ENCODE results near the gene NAALAD2. TPM values are rescaled to one million over a fixed set of nuclear protein-coding genes. Genes with fewer than 3 reads are reported as not detected.

NAALAD2 gene
- total RNA-seq, 1 donor from 2014 or later = not detected

DNA sequence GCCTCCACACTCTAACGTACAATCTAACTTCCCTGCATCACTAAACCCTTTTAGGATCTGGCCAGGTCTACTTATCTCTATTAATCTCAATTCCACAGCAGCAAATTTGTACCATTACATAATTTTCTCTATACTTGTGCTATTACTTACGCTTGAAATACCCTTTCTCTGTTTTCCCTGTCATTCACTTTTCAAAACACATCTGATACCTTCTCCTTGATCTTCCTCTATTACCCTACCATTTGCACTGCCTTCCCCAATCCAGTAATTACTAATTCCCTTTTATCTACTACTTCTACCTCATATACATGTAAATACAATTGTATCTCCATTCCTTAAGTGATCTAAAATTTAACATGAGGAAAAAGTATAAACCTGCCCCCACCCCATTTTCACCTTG lies 74.4 kb downstream of the NAALAD2 start:
- ChIA-PET POLR2A (no interaction called here), CTCF (no interaction called here)
- TF ChIP-seq, protein P1, sequence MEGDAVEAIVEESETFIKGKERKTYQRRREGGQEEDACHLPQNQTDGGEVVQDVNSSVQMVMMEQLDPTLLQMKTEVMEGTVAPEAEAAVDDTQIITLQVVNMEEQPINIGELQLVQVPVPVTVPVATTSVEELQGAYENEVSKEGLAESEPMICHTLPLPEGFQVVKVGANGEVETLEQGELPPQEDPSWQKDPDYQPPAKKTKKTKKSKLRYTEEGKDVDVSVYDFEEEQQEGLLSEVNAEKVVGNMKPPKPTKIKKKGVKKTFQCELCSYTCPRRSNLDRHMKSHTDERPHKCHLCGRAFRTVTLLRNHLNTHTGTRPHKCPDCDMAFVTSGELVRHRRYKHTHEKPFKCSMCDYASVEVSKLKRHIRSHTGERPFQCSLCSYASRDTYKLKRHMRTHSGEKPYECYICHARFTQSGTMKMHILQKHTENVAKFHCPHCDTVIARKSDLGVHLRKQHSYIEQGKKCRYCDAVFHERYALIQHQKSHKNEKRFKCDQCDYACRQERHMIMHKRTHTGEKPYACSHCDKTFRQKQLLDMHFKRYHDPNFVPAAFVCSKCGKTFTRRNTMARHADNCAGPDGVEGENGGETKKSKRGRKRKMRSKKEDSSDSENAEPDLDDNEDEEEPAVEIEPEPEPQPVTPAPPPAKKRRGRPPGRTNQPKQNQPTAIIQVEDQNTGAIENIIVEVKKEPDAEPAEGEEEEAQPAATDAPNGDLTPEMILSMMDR (IDR thresholded peaks at IDR 0.05) = no peak
- no peak for ATAC-seq (ENCODE audit: low read depth)
- no peaks in the 10 kb centered on the region for H3K9me3 Mint-ChIP-seq
- H3K27ac Mint-ChIP-seq = no peak overlapping the region
- intact Hi-C loops (cut with micrococcal nuclease) = no loop called here
- H3K4me3 Mint-ChIP-seq = no peak overlapping the region
- no peak for DNase-seq
- H3K4me1 Mint-ChIP-seq = no peaks in the 10 kb centered on the region
- H3K36me3 Mint-ChIP-seq (ENCODE audit: low read depth) = peaks cover 70% of the 10 kb centered on the region
- H3K27me3 Mint-ChIP-seq = no peaks in the 10 kb centered on the region

- TF ChIP-seq, protein P1 (IDR thresholded peaks at IDR 0.05) = no peak
- Mint-ChIP-seq H3K27me3 (no peaks in the 10 kb centered on the region), H3K4me1 (peaks cover 8% of the 10 kb centered on the region), H3K9me3 (no peaks in the 10 kb centered on the region), H3K27ac (no peak overlapping the region), H3K4me3 (no peak overlapping the region), H3K36me3 (ENCODE audit: low read depth) (peaks cover 65% of the 10 kb centered on the region)
- ChIA-PET CTCF (interaction anchor here (0.9 kb wide), 1 partner anchor 8 kb away, joined by 6 read pairs; no protein-coding TSS in a partner anchor), POLR2A (no interaction called here)
- intact Hi-C loops (cut with micrococcal nuclease) = no loop called here
- DNase-seq = no peak
- no peak for ATAC-seq (ENCODE audit: low read depth)
Observed at GRCh38 chr11:90213322-90213721, 78.9 kb downstream of the NAALAD2 start.

- ChIA-PET POLR2A (no interaction called here), CTCF (no interaction called here)
- DNase-seq = no peak
- Mint-ChIP-seq H3K4me3 (no peak overlapping the region), H3K27me3 (no peaks in the 10 kb centered on the region), H3K36me3 (ENCODE audit: low read depth) (peaks cover 54% of the 10 kb centered on the region), H3K4me1 (peaks cover 38% of the 10 kb centered on the region), H3K27ac (peak overlapping the region; percentile 13), H3K9me3 (no peaks in the 10 kb centered on the region)
- no peak for ATAC-seq (ENCODE audit: low read depth)
- intact Hi-C loops (cut with micrococcal nuclease) = no loop called here
- TF ChIP-seq, protein P1 (IDR thresholded peaks at IDR 0.05) = no peak
Observed at GRCh38 chr11:90216611-90217010, 82.1 kb downstream of the NAALAD2 start.

DNA sequence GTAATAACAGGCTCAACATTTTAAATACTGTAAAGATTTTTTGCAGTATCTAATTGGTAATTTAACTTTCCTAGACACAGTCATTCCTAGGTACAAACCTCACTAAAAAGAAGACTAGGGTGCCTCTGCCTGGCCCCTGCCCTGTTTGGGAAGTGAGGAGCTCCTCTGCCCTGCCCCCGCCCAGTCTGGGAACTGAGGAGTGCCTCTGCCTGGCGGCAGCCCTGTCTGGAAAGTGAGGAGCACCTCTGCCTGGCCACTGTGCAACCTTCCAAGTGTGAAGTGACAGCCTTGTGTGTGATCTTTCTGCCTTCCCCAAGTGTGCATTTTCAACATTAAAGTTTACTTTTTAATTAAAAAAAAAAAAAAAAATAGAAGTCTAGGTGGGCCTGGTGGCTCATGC lies 84.1 kb downstream of the NAALAD2 start:
- Mint-ChIP-seq H3K27ac (no peak overlapping the region), H3K27me3 (no peaks in the 10 kb centered on the region), H3K4me1 (peaks cover 49% of the 10 kb centered on the region), H3K9me3 (no peaks in the 10 kb centered on the region), H3K4me3 (no peak overlapping the region), H3K36me3 (ENCODE audit: low read depth) (peaks cover 58% of the 10 kb centered on the region)
- DNase-seq (no peak), ATAC-seq (ENCODE audit: low read depth) (no peak)
- POLR2A ChIA-PET = no interaction called here
- intact Hi-C loops (cut with micrococcal nuclease) = no loop called here
- TF ChIP-seq, protein P1 (IDR thresholded peaks at IDR 0.05) = no peak
- CTCF ChIA-PET = interaction anchor here (1.4 kb wide), 1 partner anchor 13 kb away, joined by 3 read pairs; no protein-coding TSS in a partner anchor

GRCh38 chr11:90219438-90219837 lies 85.0 kb downstream of the NAALAD2 start:
- POLR2A ChIA-PET = no interaction called here
- no peak overlapping the region for H3K4me3 Mint-ChIP-seq
- CTCF ChIA-PET = interaction anchor here (1.4 kb wide), 1 partner anchor 14 kb away, joined by 3 read pairs; no protein-coding TSS in a partner anchor
- no peak overlapping the region for H3K27ac Mint-ChIP-seq
- intact Hi-C loops (cut with micrococcal nuclease) = no loop called here
- ATAC-seq (ENCODE audit: low read depth) (no peak), DNase-seq (no peak)
- peaks cover 55% of the 10 kb centered on the region for H3K36me3 Mint-ChIP-seq (ENCODE audit: low read depth)
- peaks cover 52% of the 10 kb centered on the region for H3K4me1 Mint-ChIP-seq
- H3K27me3 Mint-ChIP-seq = no peaks in the 10 kb centered on the region
- no peaks in the 10 kb centered on the region for H3K9me3 Mint-ChIP-seq
- TF ChIP-seq, protein P1 (IDR thresholded peaks at IDR 0.05) = no peak

Measured in activated B cell treated with CpG ODN at 0.5 μM for 24 hours (primary cell).